SU-DHL-6 (cell line): Measurements from ENCODE around the gene PITPNB.

Experiments
- CTCF ChIP-seq: fragments of 200-600 bp; sonication (generic); IDR thresholded peaks from one replicate; pipeline ENCODE4 v1.5.1; 2017; ENCODE audit warnings: antibody characterized with exemption, mild to moderate bottlenecking, low read length, moderate library complexity; ENCODE audit not compliant: insufficient read depth, poor library complexity, severe bottlenecking
- EZH2phosphoT487 ChIP-seq: fragments of 200-600 bp; sonication (generic), shearing (Covaris generic); conservative IDR thresholded peaks from 2 replicates; pipeline ENCODE4 v1.6.1; 2018; ENCODE audit warnings: mild to moderate bottlenecking, antibody characterized with exemption, low read length, moderate library complexity, mixed read lengths

DNA sequence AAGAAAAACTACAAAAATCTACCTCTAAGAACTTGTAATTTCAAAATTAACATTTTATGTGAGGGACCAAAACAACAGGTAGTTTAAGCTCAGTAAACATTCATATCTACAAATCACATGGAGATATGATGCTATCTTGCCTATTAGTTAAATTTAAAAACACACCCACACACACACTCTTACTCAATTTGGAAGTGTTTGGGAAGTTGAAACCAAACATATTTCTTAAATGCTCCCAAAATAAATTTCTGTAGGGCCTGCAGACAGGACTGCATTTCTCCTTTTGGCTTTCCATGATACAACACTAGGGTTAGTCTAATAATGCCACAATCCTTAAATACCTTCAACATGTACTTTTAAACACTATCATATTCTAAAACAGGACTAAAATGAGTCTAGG lies 7.0 kb downstream of the PITPNB start:
- TF ChIP-seq CTCF (no peak), EZH2phosphoT487 (no peak)
